SU-DHL-6 (cell line): ENCODE results near the gene LSP1.

Source experiments
- CTCF ChIP-seq: fragments of 200-600 bp; sonication (generic); IDR thresholded peaks from one replicate; pipeline ENCODE4 v1.5.1; 2017; ENCODE audit warnings: antibody characterized with exemption, mild to moderate bottlenecking, low read length, moderate library complexity; ENCODE audit not compliant: insufficient read depth, poor library complexity, severe bottlenecking
- EZH2phosphoT487 ChIP-seq: fragments of 200-600 bp; sonication (generic), shearing (Covaris generic); conservative IDR thresholded peaks from 2 replicates; pipeline ENCODE4 v1.6.1; 2018; ENCODE audit warnings: mild to moderate bottlenecking, antibody characterized with exemption, low read length, moderate library complexity, mixed read lengths

DNA sequence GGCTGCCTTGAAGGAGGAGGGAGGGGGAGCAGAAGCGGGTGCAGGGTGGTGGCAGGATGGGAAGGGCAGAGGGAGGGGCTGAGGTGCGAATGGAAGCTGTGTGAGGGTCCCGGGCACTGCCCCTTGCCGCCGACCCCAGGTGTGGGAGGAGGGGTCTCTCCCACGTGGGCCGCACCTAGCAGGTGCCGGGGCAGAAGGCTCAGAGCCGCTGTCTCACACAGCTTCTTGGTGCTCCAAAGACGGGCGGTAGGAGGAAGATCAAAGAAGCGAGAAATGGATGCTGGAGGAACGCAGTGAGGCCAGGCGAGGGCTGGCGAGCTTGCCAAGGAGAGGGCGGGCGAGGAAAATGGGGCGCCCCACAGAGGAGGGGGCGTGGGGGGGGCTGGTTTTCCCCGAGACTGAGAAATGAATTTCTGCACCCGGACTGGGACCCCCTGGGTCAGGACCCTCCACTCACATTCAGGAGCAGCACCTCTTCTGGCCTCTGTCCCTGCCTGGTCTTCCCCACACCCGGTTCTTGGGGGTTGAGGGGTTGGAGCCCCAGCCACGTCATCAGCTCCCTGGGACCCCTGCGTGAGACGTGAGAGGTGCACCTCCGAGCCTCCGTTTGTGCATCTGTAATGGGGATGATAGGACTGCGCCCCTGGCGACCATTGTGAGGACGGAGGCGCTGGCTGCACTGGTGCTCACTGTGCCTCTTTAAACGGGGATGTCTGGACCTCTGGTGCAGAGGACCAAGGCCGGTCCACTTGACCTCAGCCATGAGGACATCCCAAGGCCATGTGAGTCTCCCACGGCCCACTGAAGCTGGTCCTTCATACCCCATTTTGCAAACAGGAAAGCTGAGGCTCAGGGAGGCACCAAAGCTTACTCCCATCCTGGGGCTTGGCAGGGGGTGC, 16.8 kb downstream of the LSP1 start:
- TF ChIP-seq CTCF (peak; percentile 87), EZH2phosphoT487 (no peak)
